Measurements from ENCODE around the gene ZNF431.

DNA sequence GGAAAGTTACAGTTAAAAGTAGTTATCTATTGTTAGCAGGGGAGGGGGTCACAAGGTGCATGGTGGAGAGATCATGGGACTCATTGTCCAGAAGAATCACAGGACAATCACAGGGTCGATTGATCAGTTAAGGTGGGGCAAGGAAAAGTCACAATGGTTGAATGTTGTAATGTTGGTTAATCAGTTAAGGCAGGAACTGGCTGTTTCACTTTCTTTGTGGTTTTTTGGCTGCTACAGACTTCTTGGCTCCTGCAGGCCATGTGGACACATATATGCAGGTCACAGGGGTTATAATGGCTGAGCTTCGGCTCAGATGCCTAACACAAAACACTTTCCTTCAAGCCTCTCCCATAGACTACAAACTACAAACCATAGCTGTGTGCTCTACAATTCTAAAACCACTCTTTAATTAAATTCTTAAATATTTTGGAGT, 6.9 kb upstream of the ZNF431 start:
- TF ChIP-seq BHLHE40 (IDR thresholded peaks at IDR 0.05; ENCODE audit: low read depth, low read length) (no peak), CTCF (conservative IDR thresholded peaks at IDR 0.05; ENCODE audit: low read depth, low read length) (no peak), POLR2A (IDR thresholded peaks at IDR 0.05; ENCODE audit: low read depth, low read length) (no peak)

Measured in IMR-90 (cell line).